HCT116 (cell line): ENCODE data around the gene APH1B.

Source experiments
- ATF3 ChIP-seq: IDR thresholded peaks from 2 replicates; pipeline ENCODE4 v1.6.1; 2012
- EZH2 ChIP-seq: fragments of 200-600 bp; sonication (generic); IDR thresholded peaks from 2 replicates; pipeline ENCODE4 v1.6.1; 2017; ENCODE audit warnings: antibody characterized with exemption, mixed run types
- REST ChIP-seq: IDR thresholded peaks from 2 replicates; pipeline ENCODE4 v1.6.1; 2012; ENCODE audit warnings: low read depth
- SIN3A ChIP-seq: IDR thresholded peaks from 2 replicates; pipeline ENCODE4 v1.6.1; 2012; ENCODE audit warnings: low read depth
- TCF7L2 ChIP-seq: IDR thresholded peaks from 2 replicates; pipeline ENCODE4 v1.7.0; 2011; ENCODE audit warnings: borderline replicate concordance, inconsistent platforms; ENCODE audit not compliant: insufficient read depth, insufficient read length; ENCODE audit errors: extremely low read depth
- TF ChIP-seq, protein P1 (sequence below), 3 experiments: fragments of 200-600 bp in 1 of 3; sonication (generic) in 1 of 3; IDR thresholded peaks in 2 of 3; conservative IDR thresholded peaks in 1 of 3; 2 replicates each; pipeline ENCODE4 v1.5.1; 2012 to 2017; ENCODE audit warnings: low read depth in 2 of 3, low read length in 2 of 3, antibody characterized with exemption in 1 of 3, borderline replicate concordance in 1 of 3, control low read depth in 1 of 3, mild to moderate bottlenecking in 1 of 3, mixed read lengths in 1 of 3, mixed run types in 1 of 3, moderate library complexity in 1 of 3; ENCODE audit not compliant: insufficient read depth in 1 of 3

DNA sequence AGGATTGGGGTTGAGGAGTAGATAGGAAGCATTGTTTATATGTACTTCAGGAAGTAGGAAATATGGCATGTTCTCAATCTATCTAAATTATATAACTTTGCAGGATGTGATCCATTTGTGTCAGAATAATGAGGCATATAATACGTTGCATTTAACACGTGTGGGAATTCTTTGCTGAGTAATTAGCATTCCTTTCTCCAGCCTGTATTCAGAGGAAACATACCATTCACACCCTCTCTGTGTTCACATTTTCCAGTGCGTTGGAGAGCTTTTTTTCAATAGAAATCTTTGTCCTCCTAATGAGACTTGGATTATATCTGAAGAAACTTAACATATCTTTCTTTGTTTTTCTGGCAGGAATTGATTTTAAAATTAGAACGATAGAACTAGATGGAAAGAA is 33.0 kb upstream of the APH1B start:
- TF ChIP-seq EZH2, result no peak
- TF ChIP-seq, protein P1, sequence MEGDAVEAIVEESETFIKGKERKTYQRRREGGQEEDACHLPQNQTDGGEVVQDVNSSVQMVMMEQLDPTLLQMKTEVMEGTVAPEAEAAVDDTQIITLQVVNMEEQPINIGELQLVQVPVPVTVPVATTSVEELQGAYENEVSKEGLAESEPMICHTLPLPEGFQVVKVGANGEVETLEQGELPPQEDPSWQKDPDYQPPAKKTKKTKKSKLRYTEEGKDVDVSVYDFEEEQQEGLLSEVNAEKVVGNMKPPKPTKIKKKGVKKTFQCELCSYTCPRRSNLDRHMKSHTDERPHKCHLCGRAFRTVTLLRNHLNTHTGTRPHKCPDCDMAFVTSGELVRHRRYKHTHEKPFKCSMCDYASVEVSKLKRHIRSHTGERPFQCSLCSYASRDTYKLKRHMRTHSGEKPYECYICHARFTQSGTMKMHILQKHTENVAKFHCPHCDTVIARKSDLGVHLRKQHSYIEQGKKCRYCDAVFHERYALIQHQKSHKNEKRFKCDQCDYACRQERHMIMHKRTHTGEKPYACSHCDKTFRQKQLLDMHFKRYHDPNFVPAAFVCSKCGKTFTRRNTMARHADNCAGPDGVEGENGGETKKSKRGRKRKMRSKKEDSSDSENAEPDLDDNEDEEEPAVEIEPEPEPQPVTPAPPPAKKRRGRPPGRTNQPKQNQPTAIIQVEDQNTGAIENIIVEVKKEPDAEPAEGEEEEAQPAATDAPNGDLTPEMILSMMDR (IDR thresholded peaks at IDR 0.05 in 2 of 3, conservative IDR thresholded peaks at IDR 0.05 in 1 of 3; ENCODE audit: borderline replicate concordance in 1 of 3, insufficient read depth in 1 of 3, low read depth in 2 of 3, low read length in 2 of 3), result no peak
- no peak for TF ChIP-seq SIN3A
- no peak for TF ChIP-seq REST
- no peak for TF ChIP-seq ATF3
- no peak for TF ChIP-seq TCF7L2
